ENCODE results near the gene PPP1R2.

PPP1R2 gene

GRCh38 chr3:195579281-195579680, 36.2 kb upstream of the PPP1R2 start:
- H3K79me2 ChIP-seq (ENCODE audit: insufficient read depth, low read length), result no peaks in the 10 kb centered on the region
- TF ChIP-seq EZH2phosphoT487 (IDR thresholded peaks at IDR 0.05; ENCODE audit: borderline replicate concordance) (no peak), CTCF (conservative IDR thresholded peaks at IDR 0.05; ENCODE audit: low read length) (no peak)
- no peak overlapping the region for H2AFZ ChIP-seq (ENCODE audit: low read length)
- no peaks in the 10 kb centered on the region for H3K27me3 ChIP-seq (ENCODE audit: insufficient read depth, low read length, poor library complexity, severe bottlenecking)
- H3K36me3 ChIP-seq (ENCODE audit: insufficient read depth, low read length), result no peaks in the 10 kb centered on the region
- no peaks in the 10 kb centered on the region for H3F3A ChIP-seq (ENCODE audit: low read depth)
- H3K4me2 ChIP-seq (ENCODE audit: low read depth, low read length, poor library complexity, severe bottlenecking), result no peak overlapping the region
- H3K9me3 ChIP-seq (ENCODE audit: insufficient read depth, low read depth, low read length), result no peaks in the 10 kb centered on the region
- no peaks in the 10 kb centered on the region for H3K9me2 ChIP-seq (replicated peaks; ENCODE audit: low read depth, low read length)
- no peaks in the 10 kb centered on the region for H3K4me1 ChIP-seq (ENCODE audit: insufficient read depth, low read length, poor library complexity, severe bottlenecking)
- no peak overlapping the region for H3K9ac ChIP-seq (ENCODE audit: low read depth, low read length, poor library complexity, severe bottlenecking)
- no peaks in the 10 kb centered on the region for H4K20me1 ChIP-seq (ENCODE audit: insufficient read depth, low read length, poor library complexity, severe bottlenecking)
- no peak overlapping the region for H3K4me3 ChIP-seq (ENCODE audit: low read length, poor library complexity, severe bottlenecking)

DNA sequence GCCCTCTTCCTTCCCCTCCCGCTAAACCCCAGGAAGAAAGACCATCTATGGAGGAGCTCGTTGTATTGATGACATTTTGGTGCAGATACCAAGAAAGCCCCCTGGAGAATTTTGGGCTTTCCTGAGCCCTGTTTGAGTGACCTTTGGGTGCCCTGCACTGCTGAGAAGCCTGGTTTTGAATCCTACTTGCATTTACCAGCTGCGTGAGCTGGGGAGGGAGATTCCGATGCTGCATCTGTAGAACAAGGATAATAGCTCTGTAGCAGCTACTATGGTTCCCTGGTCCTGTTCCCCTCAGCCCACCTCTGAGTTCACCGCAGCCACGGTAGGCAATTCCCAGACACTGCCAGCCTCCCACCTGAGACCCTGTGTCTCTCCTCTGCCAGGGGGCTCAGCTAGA, 35.4 kb upstream of the PPP1R2 start:
- H2AFZ ChIP-seq (ENCODE audit: low read length), result no peak overlapping the region
- H3K4me3 ChIP-seq (ENCODE audit: low read length, poor library complexity, severe bottlenecking), result no peak overlapping the region
- H3K9ac ChIP-seq (ENCODE audit: low read depth, low read length, poor library complexity, severe bottlenecking), result no peak overlapping the region
- no peaks in the 10 kb centered on the region for H3K36me3 ChIP-seq (ENCODE audit: insufficient read depth, low read length)
- H3K79me2 ChIP-seq (ENCODE audit: insufficient read depth, low read length), result no peaks in the 10 kb centered on the region
- no peaks in the 10 kb centered on the region for H4K20me1 ChIP-seq (ENCODE audit: insufficient read depth, low read length, poor library complexity, severe bottlenecking)
- H3K4me1 ChIP-seq (ENCODE audit: insufficient read depth, low read length, poor library complexity, severe bottlenecking), result no peaks in the 10 kb centered on the region
- H3K9me2 ChIP-seq (replicated peaks; ENCODE audit: low read depth, low read length), result no peaks in the 10 kb centered on the region
- no peaks in the 10 kb centered on the region for H3F3A ChIP-seq (ENCODE audit: low read depth)
- H3K27me3 ChIP-seq (ENCODE audit: insufficient read depth, low read length, poor library complexity, severe bottlenecking), result no peaks in the 10 kb centered on the region
- no peak for TF ChIP-seq CTCF (conservative IDR thresholded peaks at IDR 0.05; ENCODE audit: low read length)
- no peak for TF ChIP-seq EZH2phosphoT487 (IDR thresholded peaks at IDR 0.05; ENCODE audit: borderline replicate concordance)
- no peaks in the 10 kb centered on the region for H3K9me3 ChIP-seq (ENCODE audit: insufficient read depth, low read depth, low read length)
- H3K4me2 ChIP-seq (ENCODE audit: low read depth, low read length, poor library complexity, severe bottlenecking), result no peak overlapping the region

DNA sequence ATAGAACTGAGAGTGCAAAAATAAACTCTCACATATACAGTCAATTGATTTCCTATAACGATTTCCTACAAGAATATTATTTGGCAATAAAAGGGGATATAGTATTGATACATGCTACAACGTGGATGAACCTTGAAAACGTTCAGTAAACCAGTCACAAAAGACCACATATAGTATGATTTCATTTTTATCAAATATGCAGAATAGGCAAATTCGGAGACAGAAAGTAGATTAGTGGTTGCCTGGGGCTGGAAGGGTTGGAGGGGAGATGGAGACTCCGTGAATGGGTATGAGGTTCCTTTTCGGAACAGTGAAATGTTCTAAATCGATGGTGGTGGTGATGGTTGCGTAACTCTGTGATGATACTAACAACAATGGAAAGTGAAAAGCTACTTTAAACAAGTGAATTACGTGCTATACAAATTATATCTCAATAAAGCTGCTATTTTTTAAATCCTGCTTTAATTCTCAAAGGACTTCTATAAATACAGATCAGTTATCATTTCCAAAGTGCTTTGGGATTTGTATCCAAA, 34.6 kb upstream of the PPP1R2 start:
- H2AFZ ChIP-seq (ENCODE audit: low read length), result no peak overlapping the region
- H3K9me2 ChIP-seq (replicated peaks; ENCODE audit: low read depth, low read length), result no peaks in the 10 kb centered on the region
- no peaks in the 10 kb centered on the region for H3K4me1 ChIP-seq (ENCODE audit: insufficient read depth, low read length, poor library complexity, severe bottlenecking)
- H3K36me3 ChIP-seq (ENCODE audit: insufficient read depth, low read length), result no peaks in the 10 kb centered on the region
- H3K27me3 ChIP-seq (ENCODE audit: insufficient read depth, low read length, poor library complexity, severe bottlenecking), result no peaks in the 10 kb centered on the region
- H3K9ac ChIP-seq (ENCODE audit: low read depth, low read length, poor library complexity, severe bottlenecking), result no peak overlapping the region
- no peak overlapping the region for H3K4me3 ChIP-seq (ENCODE audit: low read length, poor library complexity, severe bottlenecking)
- no peaks in the 10 kb centered on the region for H3F3A ChIP-seq (ENCODE audit: low read depth)
- H3K79me2 ChIP-seq (ENCODE audit: insufficient read depth, low read length), result no peaks in the 10 kb centered on the region
- TF ChIP-seq CTCF (conservative IDR thresholded peaks at IDR 0.05; ENCODE audit: low read length) (no peak), EZH2phosphoT487 (IDR thresholded peaks at IDR 0.05; ENCODE audit: borderline replicate concordance) (no peak)
- no peaks in the 10 kb centered on the region for H4K20me1 ChIP-seq (ENCODE audit: insufficient read depth, low read length, poor library complexity, severe bottlenecking)
- no peaks in the 10 kb centered on the region for H3K9me3 ChIP-seq (ENCODE audit: insufficient read depth, low read depth, low read length)
- no peak overlapping the region for H3K4me2 ChIP-seq (ENCODE audit: low read depth, low read length, poor library complexity, severe bottlenecking)

Data from Loucy (cell line).